ENCODE results near the gene HLF.

HLF gene

DNA sequence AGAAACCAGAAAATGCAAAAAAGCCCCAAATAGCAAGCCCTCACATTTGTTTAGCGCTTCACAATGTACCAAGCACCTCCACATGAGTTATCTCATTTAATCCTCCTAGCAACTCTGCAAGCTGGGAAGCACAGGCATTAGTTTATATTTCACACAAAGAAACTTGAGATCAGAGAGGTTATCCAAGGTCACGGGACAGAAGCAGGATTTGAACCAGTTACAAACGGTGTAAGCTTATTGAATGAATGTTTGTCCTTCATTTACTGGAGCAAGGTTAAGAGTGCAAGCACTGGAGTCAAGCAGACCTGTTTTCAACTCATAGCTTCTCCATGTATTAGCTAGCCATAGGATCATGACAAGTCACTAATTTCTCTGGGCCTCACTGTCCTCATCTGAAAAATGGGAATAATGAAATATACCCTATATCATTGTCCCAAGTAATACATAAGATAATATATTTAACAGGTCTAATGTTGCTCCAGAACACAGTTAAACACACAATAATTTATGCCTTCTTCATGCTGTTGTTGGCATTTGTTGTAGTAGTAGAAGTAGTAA is 6.1 kb upstream of the HLF start:
- DNase-seq = no peak

DNA sequence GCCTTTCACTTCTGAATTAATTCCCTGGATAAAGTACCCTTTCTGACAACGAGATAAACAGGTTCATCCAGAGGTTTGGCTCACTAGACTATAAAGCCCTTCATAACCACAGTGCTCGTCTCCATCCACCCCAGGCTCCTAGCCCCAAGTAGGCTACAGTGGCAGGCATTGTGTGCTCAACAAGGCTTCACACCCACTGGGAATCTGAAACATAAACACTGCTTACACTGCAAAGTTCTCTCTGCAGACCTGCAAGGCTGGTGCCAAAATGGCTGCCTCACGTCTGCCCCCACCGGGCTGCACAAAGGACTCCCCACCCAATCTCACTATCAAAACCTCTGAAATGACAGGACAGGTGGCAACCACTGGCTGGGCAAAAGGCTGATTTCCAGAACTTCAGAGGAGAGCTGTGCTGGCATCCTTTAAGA is 5.1 kb upstream of the HLF start:
- no peak for DNase-seq

- no peak for DNase-seq
Measured at GRCh38 chr17:55261311-55261710, 3.4 kb upstream of the HLF start.

DNA sequence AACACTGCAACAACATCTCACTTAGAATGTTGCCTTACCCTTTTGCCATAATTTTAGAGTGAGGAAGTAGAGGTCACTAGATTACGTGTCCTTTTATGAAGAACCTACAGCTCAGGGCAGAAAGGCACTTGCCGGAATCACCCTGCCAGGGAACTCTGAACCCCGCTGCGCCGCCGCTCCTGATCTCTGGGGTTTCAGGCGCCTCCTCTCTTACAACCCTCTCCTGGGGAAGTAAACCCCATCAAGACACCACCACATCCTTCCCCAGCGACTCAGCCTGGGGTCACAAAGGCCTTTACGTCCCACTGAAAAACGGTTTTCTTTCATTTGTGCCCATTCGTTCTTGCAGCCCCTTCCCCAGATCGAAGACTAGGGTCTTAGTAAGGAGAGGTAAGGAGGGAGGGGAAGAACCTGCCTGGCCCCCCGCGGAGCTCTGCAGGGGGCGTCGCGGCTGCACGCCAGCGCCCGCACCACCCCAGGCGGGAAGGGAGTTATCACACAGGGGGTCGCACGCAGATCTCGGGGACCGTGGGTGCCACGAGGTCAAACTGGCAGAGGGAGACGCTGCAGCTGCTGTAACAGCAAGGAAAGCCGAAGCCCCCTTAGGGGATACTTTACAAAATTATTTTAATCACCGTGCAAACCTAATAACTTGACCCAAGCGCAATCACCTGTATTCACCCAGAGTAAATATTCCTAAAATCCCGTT is 1.0 kb upstream of the HLF start:
- DNase-seq = no peak

GRCh38 chr17:55264278-55264644 is 499 bp upstream of the HLF start:
- DNase-seq = no peak

DNA sequence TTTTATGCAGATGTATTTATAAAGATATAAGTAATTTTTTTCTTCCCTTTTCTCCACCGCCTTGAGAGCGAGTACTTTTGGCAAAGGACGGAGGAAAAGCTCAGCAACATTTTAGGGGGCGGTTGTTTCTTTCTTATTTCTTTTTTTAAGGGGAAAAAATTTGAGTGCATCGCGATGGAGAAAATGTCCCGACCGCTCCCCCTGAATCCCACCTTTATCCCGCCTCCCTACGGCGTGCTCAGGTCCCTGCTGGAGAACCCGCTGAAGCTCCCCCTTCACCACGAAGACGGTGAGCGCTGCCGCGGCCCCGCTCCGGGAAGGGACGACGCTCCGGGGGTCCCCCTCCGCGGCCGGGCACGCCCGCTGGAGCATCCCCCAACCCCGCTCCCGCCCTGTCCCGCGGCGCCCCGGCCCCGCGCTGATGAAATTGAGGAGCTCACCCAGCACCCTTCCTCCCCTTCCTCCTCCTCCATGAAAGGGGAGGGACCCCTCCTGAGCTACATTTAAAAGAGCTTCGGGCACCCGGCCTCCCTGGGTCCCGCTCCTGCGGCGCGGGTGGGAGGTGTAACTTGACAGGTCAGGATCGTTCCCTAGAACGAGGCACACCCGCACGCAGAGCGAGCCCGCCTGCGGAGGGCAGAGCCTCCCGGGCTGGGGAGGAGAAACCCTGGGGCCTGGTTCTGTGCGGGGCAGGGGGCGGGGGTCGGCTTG is 706 bp downstream of the HLF start:
- no peak for DNase-seq

DNA sequence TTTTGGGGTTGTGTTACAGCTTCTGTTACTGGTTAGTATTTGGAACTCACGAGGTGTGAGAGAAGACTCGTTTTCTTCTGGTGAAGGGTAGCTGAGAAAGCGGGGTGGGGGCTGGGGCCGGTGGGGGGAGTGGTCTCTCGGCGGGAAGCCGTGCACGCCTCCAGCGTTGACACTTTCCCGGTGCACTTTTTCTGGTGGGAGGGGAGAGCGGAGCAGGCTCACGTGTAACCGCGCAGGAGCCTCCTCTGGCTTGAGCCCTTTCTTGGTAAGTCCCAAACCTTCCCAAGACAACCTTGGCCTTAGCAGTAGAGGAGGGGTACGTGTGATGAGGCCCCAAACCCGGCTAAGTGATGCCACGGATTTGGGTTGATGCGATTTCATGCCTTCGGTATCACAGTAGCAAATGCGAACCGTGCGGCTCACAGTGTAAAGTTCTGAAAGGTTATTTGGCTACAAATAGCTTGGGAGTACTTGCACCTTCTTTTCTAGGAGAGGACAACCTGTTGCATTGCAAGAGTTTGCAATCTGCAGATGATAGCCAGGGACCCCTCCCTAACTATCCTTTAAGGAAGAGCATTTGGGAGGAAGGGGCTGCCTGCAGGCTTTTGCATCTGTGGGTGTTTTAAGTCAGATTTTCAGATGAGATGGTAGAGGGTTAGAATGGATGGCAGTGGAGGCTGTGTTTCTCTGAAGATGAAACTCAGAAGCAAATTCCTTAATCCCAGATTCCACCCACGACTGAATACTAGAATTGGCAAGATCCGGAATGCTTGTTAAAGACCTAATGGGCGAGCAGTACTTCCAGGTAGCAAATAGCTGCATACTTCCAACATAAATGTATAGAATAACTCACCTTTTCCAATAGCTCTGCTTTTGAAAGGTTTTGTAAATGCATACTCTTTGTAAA is 1.5 kb downstream of the HLF start:
- DNase-seq = no peak

- no peak for DNase-seq
Measured at GRCh38 chr17:55266958-55267688, 2.4 kb downstream of the HLF start.

DNA sequence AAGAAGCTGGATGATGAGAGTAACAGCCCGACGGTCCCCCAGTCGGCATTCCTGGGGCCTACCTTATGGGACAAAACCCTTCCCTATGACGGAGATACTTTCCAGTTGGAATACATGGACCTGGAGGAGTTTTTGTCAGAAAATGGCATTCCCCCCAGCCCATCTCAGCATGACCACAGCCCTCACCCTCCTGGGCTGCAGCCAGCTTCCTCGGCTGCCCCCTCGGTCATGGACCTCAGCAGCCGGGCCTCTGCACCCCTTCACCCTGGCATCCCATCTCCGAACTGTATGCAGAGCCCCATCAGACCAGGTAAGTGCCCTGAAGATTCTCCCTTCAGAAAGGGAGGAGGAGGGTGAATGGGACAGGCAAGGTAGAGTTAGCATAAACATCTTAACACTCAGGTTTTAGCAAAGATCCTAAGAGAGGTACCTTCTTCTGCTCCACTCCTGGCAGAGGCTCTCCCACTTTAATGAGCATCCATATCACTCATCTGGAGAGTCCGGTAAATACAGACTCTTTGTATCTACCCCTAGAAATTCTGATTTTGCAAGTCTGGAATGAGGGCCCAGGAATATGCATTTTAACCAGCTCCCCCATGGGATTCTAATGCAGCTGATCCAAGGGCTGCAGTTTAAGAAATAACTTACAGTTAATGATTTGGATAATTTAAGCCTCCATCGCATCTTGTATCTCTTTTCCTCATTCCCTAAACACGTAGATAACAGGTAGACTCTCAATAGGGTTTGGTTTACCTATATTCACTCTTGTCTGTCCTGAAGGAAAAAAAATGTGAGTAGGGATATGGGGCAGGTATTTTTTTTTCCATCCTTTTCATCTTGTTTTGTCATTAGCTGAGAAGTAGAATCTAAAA is 3.3 kb downstream of the HLF start:
- no peak for DNase-seq

DNA sequence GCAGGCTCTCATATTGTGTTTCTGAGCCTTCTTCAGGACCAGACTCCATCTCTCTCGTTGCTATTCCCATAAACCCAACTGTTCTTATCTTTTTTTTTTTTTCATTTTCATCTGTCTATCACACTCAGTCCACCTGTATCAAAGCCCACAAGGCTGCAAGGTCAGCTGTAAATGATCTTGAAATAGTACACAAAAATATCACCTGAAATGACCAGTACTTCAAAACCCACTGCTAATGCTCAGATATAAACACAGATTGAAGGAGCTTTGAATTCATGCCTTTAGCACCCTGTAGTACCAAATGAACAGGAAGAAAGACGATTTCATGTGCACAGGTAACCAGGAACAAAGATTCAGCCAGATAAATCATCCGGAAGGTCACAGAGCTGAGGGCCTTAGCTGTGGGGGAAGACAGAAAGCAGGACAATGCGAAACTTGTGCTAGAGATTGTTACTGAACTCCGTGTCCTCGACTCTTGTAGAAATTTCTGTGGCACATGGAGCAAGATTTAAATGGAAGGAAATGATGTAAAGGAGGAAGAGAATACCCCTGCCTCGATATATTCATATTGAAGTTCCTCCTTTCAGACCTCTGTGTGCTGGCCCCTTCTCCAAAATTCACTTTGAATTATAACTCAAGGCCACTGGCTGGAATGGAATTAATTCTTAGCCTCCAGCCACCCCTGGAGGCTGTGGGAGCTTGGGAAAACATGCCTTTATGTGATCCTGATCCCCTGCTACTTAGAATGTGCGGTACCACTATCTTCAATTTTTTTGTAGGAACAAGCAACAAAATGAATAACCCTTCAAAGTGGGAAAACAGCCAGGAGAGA is 4.1 kb downstream of the HLF start:
- DNase-seq = no peak

- no peak for DNase-seq
Measured at GRCh38 chr17:55269894-55270293, 5.1 kb downstream of the HLF start.

- no peak for DNase-seq
Measured at GRCh38 chr17:55271223-55271571, 6.4 kb downstream of the HLF start.

- DNase-seq = no peak
Measured at GRCh38 chr17:55271958-55272710, 7.4 kb downstream of the HLF start.

DNA sequence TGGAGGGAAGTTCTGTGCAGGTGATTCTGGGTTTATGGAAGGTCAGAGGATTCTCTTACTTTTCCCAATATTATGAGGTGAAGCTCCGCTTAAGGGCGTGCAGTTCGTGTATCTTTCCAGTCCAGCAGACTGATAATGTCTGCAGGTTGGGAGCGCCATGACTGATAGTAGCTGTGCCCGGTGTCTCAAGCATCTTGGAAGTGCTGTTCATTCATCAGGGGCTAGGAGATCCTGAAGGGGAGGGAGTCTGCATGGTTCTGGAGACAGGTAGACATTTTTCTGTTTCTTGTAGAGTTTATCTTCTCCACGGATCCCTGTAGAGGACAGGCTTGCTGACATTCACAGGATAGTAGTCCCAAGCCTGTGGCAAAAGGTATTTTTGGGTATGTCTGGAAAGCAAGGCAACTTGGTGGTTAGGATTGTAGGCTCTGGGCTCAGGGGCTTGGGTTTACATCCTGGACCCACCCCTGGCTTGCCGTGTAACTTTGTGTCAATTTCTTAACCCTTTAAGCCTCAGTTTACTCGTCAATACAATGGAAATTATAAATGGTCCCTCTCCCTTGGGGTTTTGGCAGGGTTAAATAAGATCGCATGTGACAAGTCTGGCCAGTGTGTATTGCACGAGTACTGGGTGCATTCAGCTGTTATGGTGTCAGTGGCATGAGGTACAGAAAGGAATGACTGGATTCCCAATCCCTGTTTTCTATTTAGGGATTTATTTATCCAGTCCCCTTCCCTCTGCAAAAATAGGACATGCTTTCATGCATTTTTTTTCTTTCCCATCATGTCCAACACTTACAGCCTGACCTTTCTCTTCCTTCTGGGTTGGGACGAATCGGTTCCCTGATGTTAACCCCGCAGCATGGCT is 8.2 kb downstream of the HLF start:
- DNase-seq = no peak

DNA sequence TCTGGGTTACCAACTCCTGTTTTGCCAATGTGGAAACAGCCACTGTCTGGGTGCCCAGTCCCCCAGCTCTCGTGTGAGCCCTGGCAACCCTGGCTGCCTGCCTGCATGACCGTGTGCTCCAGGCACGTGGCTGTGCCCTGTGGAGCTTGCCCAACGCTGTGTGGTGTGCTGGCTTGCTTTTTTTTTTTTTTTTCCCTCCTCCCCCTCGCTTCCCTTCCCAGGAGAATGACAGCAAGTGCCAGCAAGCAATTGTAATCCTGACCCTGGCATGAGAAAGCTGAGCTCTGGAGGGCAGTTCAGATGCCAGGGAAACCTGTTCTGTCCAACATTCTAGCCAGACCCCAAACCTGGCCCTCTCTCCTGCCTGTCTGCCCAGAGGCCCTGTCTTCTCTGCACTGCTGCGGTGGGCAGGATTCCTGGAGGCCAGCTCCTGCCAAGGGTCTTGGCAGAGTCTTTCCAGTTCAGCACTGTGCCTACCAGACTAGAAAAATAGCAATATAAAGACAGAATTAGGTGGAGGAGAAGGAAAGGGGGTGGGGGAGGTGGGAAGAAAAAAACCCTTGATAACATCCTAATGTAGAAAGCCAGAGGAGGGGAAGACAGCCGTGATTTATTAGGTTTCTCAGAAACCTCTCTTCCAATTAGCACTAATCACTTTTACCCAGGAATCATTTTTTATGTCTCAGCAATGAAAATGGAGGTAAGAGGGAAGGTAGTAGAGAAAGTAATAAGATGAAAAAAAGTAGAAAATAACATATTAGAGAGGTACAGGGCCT is 9.0 kb downstream of the HLF start:
- peak; percentile 84 to 95 for DNase-seq

- DNase-seq = no peak
Measured at GRCh38 chr17:55274355-55275255, 9.8 kb downstream of the HLF start.
